Measurements from ENCODE around the gene CDHR1.

- TF ChIP-seq CTCF (IDR thresholded peaks at IDR 0.05) (peak; percentile 41), GABPB1 (CRISPR knock-in tag; IDR thresholded peaks at IDR 0.05) (no peak), SMAD3 (CRISPR knock-in tag; IDR thresholded peaks at IDR 0.05; ENCODE audit: borderline replicate concordance) (no peak), NFYB (CRISPR knock-in tag; conservative IDR thresholded peaks at IDR 0.05; ENCODE audit: low read depth) (no peak), E2F1 (CRISPR knock-in tag; IDR thresholded peaks at IDR 0.05) (no peak), CREM (CRISPR knock-in tag; IDR thresholded peaks at IDR 0.05) (no peak), SP1 (CRISPR knock-in tag; conservative IDR thresholded peaks at IDR 0.05) (no peak; the same call in 1 of the 2 replicates), MXD4 (CRISPR knock-in tag; IDR thresholded peaks at IDR 0.05; ENCODE audit: borderline replicate concordance) (no peak), RELA (CRISPR knock-in tag; IDR thresholded peaks at IDR 0.05; ENCODE audit: borderline replicate concordance) (no peak)
Measured at GRCh38 chr10:84267503-84268126, 73.3 kb downstream of the CDHR1 start.

Data from WTC11 (cell line).